HEK293 (cell line): ENCODE data around the gene ADAM23.

Experiments used
- SP2 ChIP-seq: fragments of 450-650 bp; formaldehyde crosslinking; IDR thresholded peaks from 2 replicates; pipeline ENCODE4 v1.5.1; 2016; ENCODE audit warnings: missing biosample characterization, missing genetic modification characterization
- ZNF23 ChIP-seq: fragments of 450-650 bp; formaldehyde crosslinking; IDR thresholded peaks from 2 replicates; pipeline ENCODE4 v1.5.1; 2016; ENCODE audit warnings: missing biosample characterization, missing genetic modification characterization, borderline replicate concordance
- ZNF404 ChIP-seq: fragments of 450-650 bp; formaldehyde crosslinking; IDR thresholded peaks from 2 replicates; pipeline ENCODE4 v1.5.1; 2017; ENCODE audit warnings: missing biosample characterization, missing genetic modification characterization
- ZSCAN4 ChIP-seq: fragments of 450-650 bp; formaldehyde crosslinking; IDR thresholded peaks from 2 replicates; pipeline ENCODE4 v1.5.1; 2017; ENCODE audit warnings: missing biosample characterization, missing genetic modification characterization
- TF ChIP-seq, protein P1 (sequence below): fragments of 450-650 bp; formaldehyde crosslinking; IDR thresholded peaks from 2 replicates; pipeline ENCODE4 v1.5.1; 2016; ENCODE audit warnings: missing biosample characterization, missing genetic modification characterization

DNA sequence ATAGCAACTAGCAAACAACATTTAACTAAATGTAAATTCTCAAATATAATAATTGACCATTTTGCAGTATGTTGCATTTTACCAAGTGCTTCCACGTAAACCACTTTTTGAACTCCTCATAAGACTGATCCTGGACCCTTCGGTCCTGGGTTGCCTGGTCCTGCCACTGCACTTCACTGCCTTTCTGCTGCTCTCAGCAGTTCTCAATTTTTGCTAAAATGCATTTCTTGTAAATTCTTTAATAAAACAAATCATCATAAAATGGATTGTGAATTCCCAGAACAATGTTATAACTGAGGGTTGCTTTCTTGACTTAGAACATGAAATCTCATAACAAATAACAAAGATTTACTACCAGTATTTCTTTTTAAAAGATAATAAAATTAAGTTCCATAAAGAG is 12.9 kb upstream of the ADAM23 start:
- TF ChIP-seq ZNF404, result no peak
- TF ChIP-seq ZNF23 (tag by site-specific recombination), result no peak
- TF ChIP-seq, protein P1, sequence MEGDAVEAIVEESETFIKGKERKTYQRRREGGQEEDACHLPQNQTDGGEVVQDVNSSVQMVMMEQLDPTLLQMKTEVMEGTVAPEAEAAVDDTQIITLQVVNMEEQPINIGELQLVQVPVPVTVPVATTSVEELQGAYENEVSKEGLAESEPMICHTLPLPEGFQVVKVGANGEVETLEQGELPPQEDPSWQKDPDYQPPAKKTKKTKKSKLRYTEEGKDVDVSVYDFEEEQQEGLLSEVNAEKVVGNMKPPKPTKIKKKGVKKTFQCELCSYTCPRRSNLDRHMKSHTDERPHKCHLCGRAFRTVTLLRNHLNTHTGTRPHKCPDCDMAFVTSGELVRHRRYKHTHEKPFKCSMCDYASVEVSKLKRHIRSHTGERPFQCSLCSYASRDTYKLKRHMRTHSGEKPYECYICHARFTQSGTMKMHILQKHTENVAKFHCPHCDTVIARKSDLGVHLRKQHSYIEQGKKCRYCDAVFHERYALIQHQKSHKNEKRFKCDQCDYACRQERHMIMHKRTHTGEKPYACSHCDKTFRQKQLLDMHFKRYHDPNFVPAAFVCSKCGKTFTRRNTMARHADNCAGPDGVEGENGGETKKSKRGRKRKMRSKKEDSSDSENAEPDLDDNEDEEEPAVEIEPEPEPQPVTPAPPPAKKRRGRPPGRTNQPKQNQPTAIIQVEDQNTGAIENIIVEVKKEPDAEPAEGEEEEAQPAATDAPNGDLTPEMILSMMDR (tag by site-specific recombination), result no peak
- no peak for TF ChIP-seq SP2 (tag by site-specific recombination)
- no peak for TF ChIP-seq ZSCAN4 (tag by site-specific recombination)
